ENCODE measurements around the gene METTL16.

METTL16 gene

DNA sequence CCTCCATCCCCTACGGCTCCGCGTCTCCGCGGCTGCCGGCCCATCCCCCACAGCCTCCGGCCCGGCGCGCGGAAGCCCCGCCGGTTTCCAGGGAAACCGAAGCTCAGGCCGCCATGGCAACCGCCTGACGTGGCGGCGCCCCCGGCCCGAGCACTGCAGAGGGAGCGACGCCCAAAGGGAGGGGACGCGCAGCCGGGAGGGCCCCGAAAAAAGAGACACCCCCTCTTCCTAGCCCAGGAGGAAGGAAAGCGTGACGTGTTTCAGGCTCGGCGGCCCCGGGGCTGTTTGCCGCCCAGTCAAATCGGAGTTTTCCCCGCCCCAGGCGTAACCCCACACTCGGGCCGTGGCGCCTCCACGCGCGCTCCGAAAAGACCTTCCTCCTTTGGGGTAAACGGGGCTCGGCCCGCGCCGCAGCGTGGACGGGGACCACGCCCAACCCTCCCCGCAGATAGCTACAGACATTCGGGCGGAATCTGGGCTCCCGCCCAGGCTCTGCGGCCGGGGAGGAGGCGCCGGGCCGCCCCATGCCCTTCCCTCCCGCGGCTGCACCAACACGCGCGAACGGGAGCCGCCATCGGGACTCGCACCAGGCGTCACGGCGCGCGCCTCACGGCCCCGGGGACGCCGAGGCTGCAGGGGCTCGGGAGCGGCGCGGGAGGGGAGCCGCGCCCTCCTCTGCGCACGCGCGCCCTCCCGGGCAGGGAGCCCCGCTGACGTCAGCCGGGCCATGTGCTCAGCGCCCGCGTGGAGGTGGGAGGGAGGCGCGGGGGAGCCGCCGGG is 118.3 kb downstream of the METTL16 start:
- ATAC-seq: peak; percentile 17
- TF ChIP-seq, protein P1, sequence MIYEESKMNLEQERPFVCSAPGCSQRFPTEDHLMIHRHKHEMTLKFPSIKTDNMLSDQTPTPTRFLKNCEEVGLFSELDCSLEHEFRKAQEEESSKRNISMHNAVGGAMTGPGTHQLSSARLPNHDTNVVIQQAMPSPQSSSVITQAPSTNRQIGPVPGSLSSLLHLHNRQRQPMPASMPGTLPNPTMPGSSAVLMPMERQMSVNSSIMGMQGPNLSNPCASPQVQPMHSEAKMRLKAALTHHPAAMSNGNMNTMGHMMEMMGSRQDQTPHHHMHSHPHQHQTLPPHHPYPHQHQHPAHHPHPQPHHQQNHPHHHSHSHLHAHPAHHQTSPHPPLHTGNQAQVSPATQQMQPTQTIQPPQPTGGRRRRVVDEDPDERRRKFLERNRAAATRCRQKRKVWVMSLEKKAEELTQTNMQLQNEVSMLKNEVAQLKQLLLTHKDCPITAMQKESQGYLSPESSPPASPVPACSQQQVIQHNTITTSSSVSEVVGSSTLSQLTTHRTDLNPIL (CRISPR knock-in tag; IDR thresholded peaks at IDR 0.05; ENCODE audit: low read depth): 0 out of 2 replicates have a peak, but pooled peaks have one; percentile 39
- TF ChIP-seq, protein P2, sequence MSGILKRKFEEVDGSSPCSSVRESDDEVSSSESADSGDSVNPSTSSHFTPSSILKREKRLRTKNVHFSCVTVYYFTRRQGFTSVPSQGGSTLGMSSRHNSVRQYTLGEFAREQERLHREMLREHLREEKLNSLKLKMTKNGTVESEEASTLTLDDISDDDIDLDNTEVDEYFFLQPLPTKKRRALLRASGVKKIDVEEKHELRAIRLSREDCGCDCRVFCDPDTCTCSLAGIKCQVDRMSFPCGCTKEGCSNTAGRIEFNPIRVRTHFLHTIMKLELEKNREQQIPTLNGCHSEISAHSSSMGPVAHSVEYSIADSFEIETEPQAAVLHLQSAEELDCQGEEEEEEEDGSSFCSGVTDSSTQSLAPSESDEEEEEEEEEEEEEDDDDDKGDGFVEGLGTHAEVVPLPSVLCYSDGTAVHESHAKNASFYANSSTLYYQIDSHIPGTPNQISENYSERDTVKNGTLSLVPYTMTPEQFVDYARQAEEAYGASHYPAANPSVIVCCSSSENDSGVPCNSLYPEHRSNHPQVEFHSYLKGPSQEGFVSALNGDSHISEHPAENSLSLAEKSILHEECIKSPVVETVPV (CRISPR knock-in tag; IDR thresholded peaks at IDR 0.05): no peak
- TF ChIP-seq ARNTL (CRISPR knock-in tag; IDR thresholded peaks at IDR 0.05; ENCODE audit: borderline replicate concordance, low read depth): no peak
- no peak for TF ChIP-seq ZNF565 (CRISPR knock-in tag; conservative IDR thresholded peaks at IDR 0.05; ENCODE audit: low read depth)
- peak; percentile 44; the same call in 1 of the 2 replicates for TF ChIP-seq CSDC2 (CRISPR knock-in tag; IDR thresholded peaks at IDR 0.05)
- TF ChIP-seq ZNF70 (CRISPR knock-in tag; IDR thresholded peaks at IDR 0.05): 0 out of 2 replicates have a peak, but pooled peaks have one; percentile 12
- TF ChIP-seq TCF4 (CRISPR knock-in tag; IDR thresholded peaks at IDR 0.05; ENCODE audit: borderline replicate concordance): no peak
- TF ChIP-seq, protein P3, sequence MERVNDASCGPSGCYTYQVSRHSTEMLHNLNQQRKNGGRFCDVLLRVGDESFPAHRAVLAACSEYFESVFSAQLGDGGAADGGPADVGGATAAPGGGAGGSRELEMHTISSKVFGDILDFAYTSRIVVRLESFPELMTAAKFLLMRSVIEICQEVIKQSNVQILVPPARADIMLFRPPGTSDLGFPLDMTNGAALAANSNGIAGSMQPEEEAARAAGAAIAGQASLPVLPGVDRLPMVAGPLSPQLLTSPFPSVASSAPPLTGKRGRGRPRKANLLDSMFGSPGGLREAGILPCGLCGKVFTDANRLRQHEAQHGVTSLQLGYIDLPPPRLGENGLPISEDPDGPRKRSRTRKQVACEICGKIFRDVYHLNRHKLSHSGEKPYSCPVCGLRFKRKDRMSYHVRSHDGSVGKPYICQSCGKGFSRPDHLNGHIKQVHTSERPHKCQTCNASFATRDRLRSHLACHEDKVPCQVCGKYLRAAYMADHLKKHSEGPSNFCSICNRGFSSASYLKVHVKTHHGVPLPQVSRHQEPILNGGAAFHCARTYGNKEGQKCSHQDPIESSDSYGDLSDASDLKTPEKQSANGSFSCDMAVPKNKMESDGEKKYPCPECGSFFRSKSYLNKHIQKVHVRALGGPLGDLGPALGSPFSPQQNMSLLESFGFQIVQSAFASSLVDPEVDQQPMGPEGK (CRISPR knock-in tag; IDR thresholded peaks at IDR 0.05; ENCODE audit: borderline replicate concordance): peak; percentile 71; the same call in 1 of the 2 replicates
- peak; percentile 38; the same call in 1 of the 2 replicates for TF ChIP-seq GLIS3 (CRISPR knock-in tag; IDR thresholded peaks at IDR 0.05)

DNA sequence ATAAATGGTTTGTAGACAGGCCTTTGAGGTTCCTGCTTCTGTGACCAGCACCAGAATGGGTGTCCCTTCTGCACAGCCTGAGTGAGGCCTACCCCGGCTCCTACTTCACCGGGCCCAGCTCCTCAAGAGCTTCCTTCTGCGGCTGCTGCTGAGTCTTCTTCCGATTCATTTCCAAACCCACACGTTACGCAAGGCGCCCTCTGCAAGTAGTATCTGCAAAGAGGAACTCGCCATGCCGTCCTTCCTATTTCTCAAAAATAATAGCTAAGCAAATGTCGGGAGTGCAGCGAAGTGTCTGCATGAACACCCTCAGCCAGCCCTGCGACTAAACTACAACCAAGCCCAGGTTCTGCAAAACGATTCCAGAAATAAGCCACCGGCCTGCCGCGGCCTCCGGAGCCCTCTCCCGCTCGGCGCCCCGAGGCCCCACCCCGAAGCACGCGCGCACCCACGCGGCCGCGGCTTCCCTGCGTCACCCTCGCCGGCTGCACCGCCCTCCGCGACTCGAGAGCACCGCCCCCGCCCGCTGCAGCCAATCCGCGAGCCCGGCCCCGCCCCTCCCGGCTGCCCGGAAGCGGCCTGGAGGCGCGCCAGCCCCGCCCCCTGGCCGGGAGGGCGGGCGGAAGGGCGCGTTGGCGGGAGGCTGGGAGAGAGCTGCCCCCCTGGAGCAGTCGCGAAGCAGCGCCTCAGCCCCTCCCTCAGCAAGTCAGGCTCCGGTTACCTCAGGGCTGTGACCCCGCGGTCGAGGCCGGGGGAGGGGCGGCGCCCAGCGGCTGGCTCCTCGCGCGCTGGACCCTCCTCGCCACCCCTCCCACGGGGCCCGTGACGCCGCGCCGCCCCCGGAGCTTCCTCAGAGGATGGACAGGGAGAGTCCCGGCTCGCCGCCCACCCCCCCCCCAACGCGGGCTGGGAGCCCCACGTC is 119.2 kb downstream of the METTL16 start:
- ATAC-seq: peak; percentile 53
- TF ChIP-seq RARB (CRISPR knock-in tag; IDR thresholded peaks at IDR 0.05) (no peak), ZFP30 (CRISPR knock-in tag; IDR thresholded peaks at IDR 0.05) (no peak)
- TF ChIP-seq, protein P2 (CRISPR knock-in tag; IDR thresholded peaks at IDR 0.05): no peak
- TF ChIP-seq, protein P3 (CRISPR knock-in tag; IDR thresholded peaks at IDR 0.05; ENCODE audit: borderline replicate concordance): 0 out of 2 replicates have a peak, but pooled peaks have one; percentile 57

DNA sequence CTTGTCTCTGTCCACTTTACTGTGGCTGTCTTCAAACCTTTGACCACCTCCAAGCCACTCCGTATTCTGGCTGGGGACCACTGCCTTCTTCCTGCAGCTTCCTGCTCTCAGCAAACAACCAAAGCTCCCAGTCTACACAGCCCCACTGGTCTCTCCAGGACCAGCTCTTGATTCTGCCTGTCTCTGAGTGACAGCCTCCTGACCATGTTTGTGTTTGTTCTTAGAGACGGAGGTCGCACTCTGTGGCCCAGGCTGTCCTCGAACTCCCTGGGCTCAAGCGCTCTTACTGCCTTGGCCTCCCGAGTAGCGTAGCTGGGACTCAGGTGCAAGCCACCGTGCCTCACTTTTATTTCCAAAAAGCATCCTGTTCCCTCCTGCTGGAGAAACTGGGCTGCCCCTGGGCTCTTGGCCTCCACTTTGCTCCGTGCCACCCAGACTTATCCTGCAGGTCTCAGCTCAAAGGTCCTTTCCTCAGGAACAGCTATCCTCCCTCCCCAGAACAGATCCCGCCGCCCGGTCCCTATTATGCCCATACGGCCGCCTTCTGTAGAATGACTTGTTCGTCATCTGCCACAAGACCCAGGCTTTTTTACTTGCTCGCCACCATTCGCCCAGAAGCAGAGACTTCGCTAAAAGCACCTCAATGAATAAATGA is 120.0 kb downstream of the METTL16 start:
- no peak for ATAC-seq
- TF ChIP-seq, protein P3 (CRISPR knock-in tag; IDR thresholded peaks at IDR 0.05; ENCODE audit: borderline replicate concordance): no peak
